IMR-90 (cell line): ENCODE results near the gene TMEM154. TPM values are rescaled to one million over a fixed set of nuclear protein-coding genes. Genes with fewer than 3 reads are reported as not detected.

Source experiments
- ATAC-seq: fragments of 200-7000 bp; cut with Tn5 transposase; 2 replicates; pipeline ENCODE4 v1.9.1; 2020; ENCODE audit warnings: low read depth, mild to moderate bottlenecking, moderate library complexity
- BruUV-seq: library from RNA; stranded (reverse); fragments of 400-500 nt; replicated peaks from 2 replicates; lab custom pipeline; 2021; lab: Mats Ljungman, UMichigan
- CTCF ChIA-PET: fragments of 300-600 bp; formaldehyde crosslinking; extraction: SDS; loops from one replicate; lab custom pipeline; 2021; ENCODE audit warnings: antibody characterized with exemption; lab: Yijun Ruan, JAX
- POLR2A ChIA-PET: fragments of 300-600 bp; sonication (Branson Sonifier 250); formaldehyde crosslinking; loops from one replicate; lab custom pipeline; 2022; ENCODE audit warnings: antibody characterized with exemption; ENCODE audit not compliant: unreplicated experiment; lab: Charles Lee
- DNase-seq: peaks from one replicate; pipeline ENCODE4 v3.0.0; 2013
- H2AFZ ChIP-seq: replicated peaks from 2 replicates; pipeline ENCODE3; 2013; ENCODE audit warnings: low read length, mild to moderate bottlenecking; ENCODE audit not compliant: poor library complexity
- H2AK5ac ChIP-seq: 2 replicates; pipeline ENCODE4 v1.6.1; 2013; ENCODE audit warnings: low read depth, low read length, inconsistent platforms
- H2AK9ac ChIP-seq: replicated peaks from 2 replicates; pipeline ENCODE3; 2013; ENCODE audit warnings: mild to moderate bottlenecking, low read depth, low read length, moderate library complexity; ENCODE audit not compliant: poor library complexity
- H2BK120ac ChIP-seq: 2 replicates; pipeline ENCODE4 v1.6.1; 2013; ENCODE audit warnings: low read depth, low read length, inconsistent platforms
- H2BK15ac ChIP-seq: 3 replicates; pipeline ENCODE4 v1.6.1; 2013; ENCODE audit warnings: low read depth, low read length, inconsistent platforms
- H2BK20ac ChIP-seq: 2 replicates; pipeline ENCODE4 v1.6.1; 2013; ENCODE audit warnings: low read depth, mild to moderate bottlenecking, inconsistent platforms, low read length, moderate library complexity
- H2BK5ac ChIP-seq: 2 replicates; pipeline ENCODE4 v1.6.1; 2013; ENCODE audit warnings: mild to moderate bottlenecking, low read depth, low read length, inconsistent platforms; ENCODE audit not compliant: poor library complexity, severe bottlenecking
- H3K14ac ChIP-seq: replicated peaks from 2 replicates; pipeline ENCODE4 v1.6.1; 2013; ENCODE audit warnings: low read depth, low read length, inconsistent platforms
- H3K18ac ChIP-seq: 2 replicates; pipeline ENCODE4 v1.6.1; 2013; ENCODE audit warnings: low read depth, low read length, control low read depth
- H3K23ac ChIP-seq: 2 replicates; pipeline ENCODE4 v1.6.1; 2013; ENCODE audit warnings: low read depth, low read length, inconsistent platforms
- H3K27ac ChIP-seq: 2 replicates; pipeline ENCODE4 v1.5.1; 2013; ENCODE audit warnings: mild to moderate bottlenecking, control low read depth, low read length; ENCODE audit not compliant: insufficient read depth
- H3K27me3 ChIP-seq: 2 replicates; pipeline ENCODE4 v1.6.1; 2013; ENCODE audit warnings: low read length; ENCODE audit not compliant: control insufficient read depth, insufficient read depth
- H3K36me3 ChIP-seq: 2 replicates; pipeline ENCODE4 v1.6.1; 2013; ENCODE audit warnings: low read length, mixed read lengths; ENCODE audit not compliant: control insufficient read depth, insufficient read depth
- H3K4ac ChIP-seq: 2 replicates; pipeline ENCODE4 v1.6.1; 2013; ENCODE audit warnings: low read depth, low read length, inconsistent platforms
- H3K4me1 ChIP-seq: 2 replicates; pipeline ENCODE4 v1.6.1; 2013; ENCODE audit warnings: low read length, mixed read lengths; ENCODE audit not compliant: control insufficient read depth, insufficient read depth
- H3K4me2 ChIP-seq: 2 replicates; pipeline ENCODE4 v1.6.1; 2013; ENCODE audit warnings: low read depth, mild to moderate bottlenecking, control low read depth, low read length, moderate library complexity
- H3K4me3 ChIP-seq: 2 replicates; pipeline ENCODE4 v1.5.1; 2013; ENCODE audit warnings: low read depth, mild to moderate bottlenecking, control low read depth, low read length, moderate library complexity; ENCODE audit not compliant: insufficient read depth
- H3K56ac ChIP-seq: 2 replicates; pipeline ENCODE4 v1.6.1; 2013; ENCODE audit warnings: low read length, inconsistent platforms; ENCODE audit not compliant: insufficient read depth; ENCODE audit errors: extremely low read depth
- H3K79me1 ChIP-seq, 2 experiments: 2 replicates each; pipeline ENCODE4 v1.6.1; 2013; ENCODE audit warnings: low read length in 2 of 2, inconsistent platforms in 1 of 2, low read depth in 1 of 2
- H3K9ac ChIP-seq: 2 replicates; pipeline ENCODE4 v1.6.1; 2013; ENCODE audit warnings: low read depth, low read length, control low read depth
- H3K9me1 ChIP-seq: 2 replicates; pipeline ENCODE4 v1.6.1; 2013; ENCODE audit warnings: low read length, inconsistent platforms; ENCODE audit not compliant: insufficient read depth
- H3K9me3 ChIP-seq: 2 replicates; pipeline ENCODE4 v1.6.1; 2013; ENCODE audit warnings: low read length; ENCODE audit not compliant: control insufficient read depth, insufficient read depth
- H4K20me1 ChIP-seq: 2 replicates; pipeline ENCODE4 v1.6.1; 2013; ENCODE audit warnings: low read length, inconsistent platforms; ENCODE audit not compliant: insufficient read depth
- H4K5ac ChIP-seq: 2 replicates; pipeline ENCODE4 v1.6.1; 2013; ENCODE audit warnings: mild to moderate bottlenecking, low read depth, low read length, control low read depth
- H4K8ac ChIP-seq, 2 experiments: 2 replicates each; pipeline ENCODE4 v1.6.1; 2013; ENCODE audit warnings: low read depth in 2 of 2, low read length in 2 of 2, control low read depth in 1 of 2, inconsistent platforms in 1 of 2
- H4K91ac ChIP-seq: 2 replicates; pipeline ENCODE4 v1.6.1; 2013; ENCODE audit warnings: low read depth, low read length, inconsistent platforms; ENCODE audit not compliant: insufficient read depth
- BHLHE40 ChIP-seq: fragments of 150-350 bp; IDR thresholded peaks from 2 replicates; pipeline ENCODE4 v1.6.1; 2016; ENCODE audit warnings: mild to moderate bottlenecking, low read depth, low read length
- CEBPB ChIP-seq: IDR thresholded peaks from 2 replicates; pipeline ENCODE4 v1.6.1; 2012; ENCODE audit warnings: low read depth, low read length, improper control_type of control experiment
- CHD1 ChIP-seq: IDR thresholded peaks from 2 replicates; pipeline ENCODE4 v1.6.1; 2012; ENCODE audit warnings: low read depth, low read length, improper control_type of control experiment
- FOS ChIP-seq: fragments of 150-350 bp; IDR thresholded peaks from 2 replicates; pipeline ENCODE4 v1.6.1; 2016; ENCODE audit warnings: low read depth, low read length
- MAFK ChIP-seq: IDR thresholded peaks from 2 replicates; pipeline ENCODE4 v1.6.1; 2012; ENCODE audit warnings: low read depth, low read length, improper control_type of control experiment
- MAZ ChIP-seq: IDR thresholded peaks from 2 replicates; pipeline ENCODE4 v1.6.1; 2012; ENCODE audit warnings: low read depth, mild to moderate bottlenecking, low read length, improper control_type of control experiment, moderate library complexity, borderline replicate concordance
- MXI1 ChIP-seq: IDR thresholded peaks from 2 replicates; pipeline ENCODE4 v1.6.1; 2012; ENCODE audit warnings: low read depth, mild to moderate bottlenecking, low read length, moderate library complexity, borderline replicate concordance
- NFE2L2 ChIP-seq: fragments of 150-350 bp; IDR thresholded peaks from 2 replicates; pipeline ENCODE4 v1.6.1; 2016; ENCODE audit warnings: low read depth, mild to moderate bottlenecking, low read length
- POLR2A ChIP-seq: IDR thresholded peaks from 2 replicates; pipeline ENCODE4 v1.6.1; 2012; ENCODE audit warnings: mild to moderate bottlenecking, low read depth, low read length
- RAD21 ChIP-seq: IDR thresholded peaks from 2 replicates; pipeline ENCODE4 v1.6.1; 2012; ENCODE audit warnings: low read length, improper control_type of control experiment
- RFX5 ChIP-seq: IDR thresholded peaks from 2 replicates; pipeline ENCODE4 v1.8.0; 2012; ENCODE audit warnings: low read depth, mild to moderate bottlenecking, low read length, moderate library complexity
- whole genome bisulfite sequencing, 2 experiments: methylation state at CpG; one replicate each; pipeline versions ENCODE4 v1.1.5 to v1.1.7; 2013; ENCODE audit warnings: missing lambda C conversion rate in 2 of 2; ENCODE audit not compliant: insufficient read length in 1 of 2; ENCODE audit errors: extremely low coverage in 2 of 2; 5-methylcytosine and 5-hydroxymethylcytosine counted together
- dilution Hi-C: fragments of 300-500 bp; cut with HindIII; formaldehyde crosslinking; loops from one replicate; pipeline ENCODE4 v1.14.3; 2018; ENCODE audit warnings: low sequenced_read_pairs; ENCODE audit not compliant: unreplicated experiment
- in situ Hi-C: fragments of 300-500 bp; cut with MboI; formaldehyde crosslinking; loops from 3 replicates; pipeline ENCODE4 v1.14.3; 2019; ENCODE audit warnings: low sequenced_read_pairs, inconsistent platforms, mixed read lengths
- intact Hi-C: fragments of 100-400 bp; cut with micrococcal nuclease; formaldehyde crosslinking; loops from 2 replicates; pipeline ENCODE4 v1.10.0; 2022
- polyA plus RNA-seq, 3 experiments: library from polyadenylated mRNA; depleted of rRNA; stranded (reverse); fragments of >200 nt; gene quantifications; 2 replicates each; pipeline ENCODE4 v1.2.3, GENCODE V29; 2012; ENCODE audit warnings: low replicate concordance in 1 of 3
- total RNA-seq: library from RNA; depleted of rRNA; stranded (reverse); fragments of >200 nt; gene quantifications from 2 replicates; pipeline ENCODE4 v1.2.3, GENCODE V29; 2012
- TF ChIP-seq, protein P1 (sequence below): fragments of 150-350 bp; IDR thresholded peaks from 2 replicates; pipeline ENCODE4 v1.6.1; 2017; ENCODE audit warnings: mild to moderate bottlenecking, antibody characterized with exemption, low read length, low read depth
- TF ChIP-seq, protein P2 (sequence below): conservative IDR thresholded peaks from 2 replicates; pipeline ENCODE4 v1.5.1; 2012; ENCODE audit warnings: mild to moderate bottlenecking, low read depth, low read length, improper control_type of control experiment
- TF ChIP-seq, protein P3 (sequence below): fragments of 150-350 bp; IDR thresholded peaks from 2 replicates; pipeline ENCODE4 v1.6.1; 2016; ENCODE audit warnings: low read depth, mild to moderate bottlenecking, low read length, moderate library complexity, borderline replicate concordance

Gene TMEM154
- total and polyA plus RNA-seq, 2 of the 4 experiments (the other 2 are of a cell fraction) = 0.12 to 0.18 TPM

DNA sequence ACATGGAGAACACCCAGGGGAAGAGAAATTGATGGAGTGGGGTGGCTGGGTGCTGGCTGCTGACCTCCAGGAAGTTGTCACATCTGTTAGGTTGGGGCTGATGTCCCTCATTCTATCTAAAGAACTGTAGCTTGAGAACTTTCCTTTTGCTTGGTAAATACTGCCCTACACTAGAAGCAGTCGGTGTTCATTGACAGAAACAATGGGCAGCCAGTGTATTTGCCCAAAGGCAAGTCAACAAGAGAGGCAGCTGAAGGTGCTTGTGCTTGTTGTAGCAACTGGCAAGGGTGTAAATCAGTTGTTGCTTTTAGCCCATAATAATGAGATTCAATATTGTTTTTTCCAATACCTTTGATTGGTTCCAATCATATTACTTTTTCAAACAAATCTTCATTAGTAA, 956 bp downstream of the TMEM154 start:
- Histone ChIP-seq H4K8ac (no peak overlapping the region), H3K4ac (no peak overlapping the region), H3K4me1 (no peaks in the 10 kb centered on the region), H2AK9ac (no peak overlapping the region), H2BK5ac (no peak overlapping the region), H3K27me3 (peaks cover 12% of the 10 kb centered on the region), H3K23ac (no peak overlapping the region), H2BK120ac (no peak overlapping the region), H4K91ac (no peak overlapping the region), H2BK20ac (no peak overlapping the region), H3K9me1 (no peaks in the 10 kb centered on the region), H3K18ac (no peak overlapping the region), H3K4me2 (no peak overlapping the region), H3K14ac (no peak overlapping the region), H3K9ac (no peak overlapping the region), H3K36me3 (no peaks in the 10 kb centered on the region), H2AFZ (no peak overlapping the region), H2AK5ac (no peak overlapping the region), H3K56ac (no peak overlapping the region), H3K4me3 (no peak overlapping the region), H3K9me3 (no peaks in the 10 kb centered on the region), H3K27ac (no peak overlapping the region), H4K5ac (no peak overlapping the region), H4K20me1 (no peaks in the 10 kb centered on the region), H2BK15ac (no peak overlapping the region), H3K79me1 (no peaks in the 10 kb centered on the region)
- WGBS, 2 experiments = 67% methylated on average over 1 of the region's 1 CpG; no CpG with 5 or more reads in 1 of the 2 experiments
- in situ Hi-C loops = no loop called here
- BruUV-seq = no TSS peak
- dilution Hi-C loops = no loop called here
- TF ChIP-seq POLR2A = no peak
- TF ChIP-seq, protein P1, sequence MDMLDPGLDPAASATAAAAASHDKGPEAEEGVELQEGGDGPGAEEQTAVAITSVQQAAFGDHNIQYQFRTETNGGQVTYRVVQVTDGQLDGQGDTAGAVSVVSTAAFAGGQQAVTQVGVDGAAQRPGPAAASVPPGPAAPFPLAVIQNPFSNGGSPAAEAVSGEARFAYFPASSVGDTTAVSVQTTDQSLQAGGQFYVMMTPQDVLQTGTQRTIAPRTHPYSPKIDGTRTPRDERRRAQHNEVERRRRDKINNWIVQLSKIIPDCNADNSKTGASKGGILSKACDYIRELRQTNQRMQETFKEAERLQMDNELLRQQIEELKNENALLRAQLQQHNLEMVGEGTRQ = no peak
- no peak for TF ChIP-seq CHD1
- TF ChIP-seq BHLHE40 = no peak
- TF ChIP-seq FOS = no peak
- TF ChIP-seq RFX5 = no peak
- TF ChIP-seq MXI1 = no peak
- no peak for TF ChIP-seq RAD21
- TF ChIP-seq, protein P2, sequence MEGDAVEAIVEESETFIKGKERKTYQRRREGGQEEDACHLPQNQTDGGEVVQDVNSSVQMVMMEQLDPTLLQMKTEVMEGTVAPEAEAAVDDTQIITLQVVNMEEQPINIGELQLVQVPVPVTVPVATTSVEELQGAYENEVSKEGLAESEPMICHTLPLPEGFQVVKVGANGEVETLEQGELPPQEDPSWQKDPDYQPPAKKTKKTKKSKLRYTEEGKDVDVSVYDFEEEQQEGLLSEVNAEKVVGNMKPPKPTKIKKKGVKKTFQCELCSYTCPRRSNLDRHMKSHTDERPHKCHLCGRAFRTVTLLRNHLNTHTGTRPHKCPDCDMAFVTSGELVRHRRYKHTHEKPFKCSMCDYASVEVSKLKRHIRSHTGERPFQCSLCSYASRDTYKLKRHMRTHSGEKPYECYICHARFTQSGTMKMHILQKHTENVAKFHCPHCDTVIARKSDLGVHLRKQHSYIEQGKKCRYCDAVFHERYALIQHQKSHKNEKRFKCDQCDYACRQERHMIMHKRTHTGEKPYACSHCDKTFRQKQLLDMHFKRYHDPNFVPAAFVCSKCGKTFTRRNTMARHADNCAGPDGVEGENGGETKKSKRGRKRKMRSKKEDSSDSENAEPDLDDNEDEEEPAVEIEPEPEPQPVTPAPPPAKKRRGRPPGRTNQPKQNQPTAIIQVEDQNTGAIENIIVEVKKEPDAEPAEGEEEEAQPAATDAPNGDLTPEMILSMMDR = no peak
- no peak for TF ChIP-seq MAFK
- TF ChIP-seq MAZ = no peak
- TF ChIP-seq CEBPB = no peak
- TF ChIP-seq, protein P3, sequence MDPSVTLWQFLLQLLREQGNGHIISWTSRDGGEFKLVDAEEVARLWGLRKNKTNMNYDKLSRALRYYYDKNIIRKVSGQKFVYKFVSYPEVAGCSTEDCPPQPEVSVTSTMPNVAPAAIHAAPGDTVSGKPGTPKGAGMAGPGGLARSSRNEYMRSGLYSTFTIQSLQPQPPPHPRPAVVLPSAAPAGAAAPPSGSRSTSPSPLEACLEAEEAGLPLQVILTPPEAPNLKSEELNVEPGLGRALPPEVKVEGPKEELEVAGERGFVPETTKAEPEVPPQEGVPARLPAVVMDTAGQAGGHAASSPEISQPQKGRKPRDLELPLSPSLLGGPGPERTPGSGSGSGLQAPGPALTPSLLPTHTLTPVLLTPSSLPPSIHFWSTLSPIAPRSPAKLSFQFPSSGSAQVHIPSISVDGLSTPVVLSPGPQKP = no peak
- no peak for TF ChIP-seq NFE2L2
- ChIA-PET POLR2A (interaction anchor here (0.6 to 0.7 kb wide), 2 partner anchors 10 to 374 kb away, joined by 3 to 5 read pairs; no protein-coding TSS in a partner anchor), CTCF (interaction anchor here (0.6 to 0.7 kb wide), 2 partner anchors 8 to 208 kb away, joined by 3 read pairs; no protein-coding TSS in a partner anchor)
- ATAC-seq (no peak), DNase-seq (no peak)
- intact Hi-C loops = no loop called here
